GM19240 (cell line): Measurements from ENCODE around the gene CCL3.
"Not testable (repeated sequence)": the region's sequence is repeated elsewhere in the genome, so short reads cannot be mapped to it uniquely, and the experiment has no call there.

Experiments used
- DNase-seq: peaks from one replicate; pipeline ENCODE4 v3.0.0; 2011; ENCODE audit warnings: low spot score; ENCODE audit not compliant: insufficient read length

Gene CCL3

GRCh38 chr17:36089888-36090836 lies at the start of gene CCL3:
Gene CCL3, minus strand, starts transcription at chr17:36090143. Its CDS starts 85 bp downstream, at chr17:36090058.
- DNase-seq: no peak

GRCh38 chr17:36136439-36136838 lies 46.5 kb upstream of the CCL3 start:
- DNase-seq: no peak

- DNase-seq: no peak
Measured at GRCh38 chr17:36136036-36136435, 46.1 kb upstream of the CCL3 start.

GRCh38 chr17:36135465-36135864 lies 45.5 kb upstream of the CCL3 start:
- DNase-seq: no peak

GRCh38 chr17:36133602-36134236 lies 43.8 kb upstream of the CCL3 start:
- DNase-seq: no peak

GRCh38 chr17:36132421-36132831 lies 42.5 kb upstream of the CCL3 start:
- no peak for DNase-seq

- DNase-seq: no peak
Measured at GRCh38 chr17:36131931-36132330, 42.0 kb upstream of the CCL3 start.

GRCh38 chr17:36131421-36131820 lies 41.5 kb upstream of the CCL3 start:
- no peak for DNase-seq

GRCh38 chr17:36130346-36130745 lies 40.4 kb upstream of the CCL3 start:
- DNase-seq: no peak

- no peak for DNase-seq
Measured at GRCh38 chr17:36129616-36130015, 39.7 kb upstream of the CCL3 start.

GRCh38 chr17:36128411-36128978 lies 38.6 kb upstream of the CCL3 start:
- DNase-seq: no peak

GRCh38 chr17:36127911-36128310 lies 38.0 kb upstream of the CCL3 start:
- DNase-seq: no peak

- no peak for DNase-seq
Measured at GRCh38 chr17:36127199-36127893, 37.4 kb upstream of the CCL3 start.

GRCh38 chr17:36124879-36125824 lies 35.2 kb upstream of the CCL3 start:
- no peak for DNase-seq

- DNase-seq: no peak
Measured at GRCh38 chr17:36123431-36123830, 33.5 kb upstream of the CCL3 start.

GRCh38 chr17:36121099-36121498 lies 31.2 kb upstream of the CCL3 start:
- not testable (repeated sequence) for DNase-seq

GRCh38 chr17:36120221-36120620 lies 30.3 kb upstream of the CCL3 start:
- DNase-seq: no peak

GRCh38 chr17:36118477-36119353 lies 28.8 kb upstream of the CCL3 start:
- no peak for DNase-seq
